HG03095 (cell line): ENCODE data around the gene STAM2.
"Not testable (repeated sequence)": the region's sequence is repeated elsewhere in the genome, so short reads cannot be mapped to it uniquely, and the experiment has no call there.

Experiments
- ATAC-seq: cut with Tn5 transposase; IDR thresholded peaks from one replicate; pipeline ENCODE4 v1.9.1; 2021; ENCODE audit warnings: moderate library complexity; ENCODE audit not compliant: unreplicated experiment

The STAM2 gene

DNA sequence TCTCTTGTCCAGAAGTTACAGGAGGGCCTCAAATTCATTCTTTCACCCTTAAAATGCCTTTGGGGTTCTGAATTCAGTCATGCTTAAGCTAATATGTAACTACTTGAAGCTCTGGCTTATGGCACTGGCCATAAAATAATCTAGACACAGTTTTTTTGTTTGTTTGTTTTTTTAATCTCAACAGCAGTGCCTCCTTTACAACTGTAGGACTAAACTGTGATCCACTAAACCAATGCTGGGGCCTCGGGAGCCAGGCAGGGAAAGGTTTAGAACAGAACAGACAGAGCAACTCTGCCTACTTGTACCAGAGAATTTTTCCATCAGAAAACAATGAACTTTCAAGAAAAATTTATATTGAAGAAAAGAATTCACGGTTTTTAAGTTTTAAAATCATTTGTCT, 1.7 kb downstream of the STAM2 start:
- no peak for ATAC-seq

DNA sequence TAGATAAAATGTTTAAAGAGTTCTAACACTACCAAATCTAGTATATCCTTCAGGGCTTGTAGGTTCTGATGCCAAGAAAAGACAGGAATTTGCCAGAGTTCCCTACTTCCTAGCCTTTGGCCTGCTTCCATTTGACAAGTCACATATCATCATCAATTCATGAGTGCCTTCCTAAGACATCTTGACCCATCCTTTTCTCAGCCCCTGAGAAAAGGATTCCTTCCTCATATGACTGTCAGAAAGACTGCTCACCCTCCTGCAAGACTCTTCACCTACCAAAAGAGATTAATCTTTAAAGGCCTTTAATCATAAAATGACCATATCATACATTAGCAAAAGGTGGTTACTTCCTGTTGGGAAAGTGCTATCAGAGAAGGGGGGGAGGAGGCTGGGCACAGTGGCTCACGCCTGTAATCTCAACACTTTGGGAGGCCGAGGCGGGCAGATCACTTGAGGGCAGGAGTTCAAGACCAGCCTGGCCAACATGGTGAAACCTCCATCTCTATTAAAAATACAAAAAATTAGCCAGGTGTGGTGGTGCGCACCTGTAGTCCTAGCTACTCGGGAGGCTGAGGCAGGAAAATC, 3.3 kb downstream of the STAM2 start:
- not testable (repeated sequence) for ATAC-seq

DNA sequence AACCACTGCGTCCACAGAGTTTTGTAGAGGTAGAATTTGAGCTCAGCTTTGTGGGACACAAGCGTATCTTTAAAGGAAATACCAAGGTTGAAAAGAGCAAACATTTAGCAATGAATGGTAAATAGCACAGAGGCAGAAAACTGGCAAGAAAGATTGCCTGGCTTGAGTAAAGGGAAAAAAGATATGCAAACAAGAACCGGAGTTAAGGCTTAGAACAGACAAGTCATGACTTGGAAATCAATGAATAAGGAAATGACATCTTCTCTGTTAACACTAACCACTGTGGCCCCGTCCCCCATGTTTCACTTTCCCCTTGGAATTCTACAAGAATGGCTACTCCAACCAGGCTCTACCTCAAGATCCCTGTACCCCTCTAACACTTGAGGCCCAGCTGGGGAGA, 3.8 kb downstream of the STAM2 start:
- no peak for ATAC-seq

DNA sequence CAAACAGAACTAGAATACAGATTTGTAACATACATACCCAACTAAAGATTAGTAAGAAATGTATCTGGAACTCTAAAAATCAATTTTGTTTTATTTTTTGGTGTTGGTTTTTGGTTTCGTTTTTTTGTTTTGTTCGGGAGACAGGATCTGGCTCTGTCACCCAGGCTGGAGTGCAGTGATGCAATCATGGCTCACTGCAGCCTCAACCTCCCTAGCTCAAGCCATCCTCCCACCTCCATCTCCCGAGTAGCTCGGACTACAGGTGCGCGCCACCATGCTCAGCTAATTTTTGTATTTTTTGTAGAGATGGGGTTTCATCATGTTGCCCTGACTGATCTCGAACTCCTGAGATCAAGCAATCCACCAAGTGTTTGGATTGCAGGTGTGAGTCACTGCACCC, 6.4 kb downstream of the STAM2 start:
- ATAC-seq: not testable (repeated sequence)

DNA sequence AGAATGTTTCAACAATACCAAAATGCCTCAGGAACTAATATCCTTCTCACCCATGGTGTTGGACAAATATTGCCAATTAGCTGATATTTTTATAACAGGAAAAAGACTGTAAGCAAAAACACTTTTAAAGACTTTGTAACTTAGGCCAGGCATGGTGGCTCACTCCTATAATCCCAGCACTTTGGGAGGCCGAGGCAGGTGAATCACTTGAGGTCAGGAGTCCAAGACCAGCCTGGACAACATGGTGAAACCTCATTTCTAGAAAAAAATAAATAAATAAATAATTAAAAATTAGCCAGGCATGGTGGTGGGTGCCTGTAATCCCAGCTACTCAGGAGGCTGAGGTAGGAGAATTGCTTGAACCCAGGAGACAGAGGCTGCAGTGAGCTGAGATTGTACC, 8.1 kb downstream of the STAM2 start:
- not testable (repeated sequence) for ATAC-seq

DNA sequence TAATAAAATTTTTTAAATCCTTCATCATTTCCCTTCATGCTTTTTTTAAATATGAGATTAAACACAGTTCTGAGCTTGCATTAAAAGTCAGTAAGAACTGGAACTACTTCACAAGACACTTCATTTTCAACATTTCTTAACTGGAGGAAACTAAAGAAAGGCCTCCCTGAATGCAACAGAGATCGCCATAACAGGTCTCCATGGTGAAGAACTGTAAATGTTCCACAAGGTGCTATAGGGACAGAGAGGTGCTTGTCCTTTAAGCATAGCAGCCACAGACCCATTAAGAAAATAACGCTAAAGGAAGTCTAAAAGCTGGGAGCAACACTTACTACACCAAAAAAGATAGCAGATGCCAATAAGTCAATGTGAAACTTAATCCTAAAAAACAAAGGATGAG, 8.5 kb downstream of the STAM2 start:
- ATAC-seq: no peak

DNA sequence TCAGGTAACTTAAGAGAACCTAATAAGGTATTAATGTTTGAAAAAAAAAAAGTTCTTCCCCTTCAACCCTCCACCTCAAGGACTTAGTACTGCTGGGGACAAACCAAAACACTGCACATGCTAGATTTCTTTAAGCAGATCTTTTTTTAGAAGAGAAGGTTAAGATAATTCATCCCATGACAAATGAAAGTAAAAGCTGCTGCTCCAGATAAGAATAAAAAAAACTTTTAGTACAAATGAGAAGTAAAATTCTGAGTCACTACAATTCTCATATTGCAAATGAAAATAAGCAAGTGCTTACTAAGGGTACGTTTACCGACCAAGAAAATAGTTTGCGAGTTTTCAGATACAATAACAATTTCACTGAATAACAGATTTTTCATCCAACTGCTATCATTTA, 8.9 kb downstream of the STAM2 start:
- peak; percentile 83 for ATAC-seq

DNA sequence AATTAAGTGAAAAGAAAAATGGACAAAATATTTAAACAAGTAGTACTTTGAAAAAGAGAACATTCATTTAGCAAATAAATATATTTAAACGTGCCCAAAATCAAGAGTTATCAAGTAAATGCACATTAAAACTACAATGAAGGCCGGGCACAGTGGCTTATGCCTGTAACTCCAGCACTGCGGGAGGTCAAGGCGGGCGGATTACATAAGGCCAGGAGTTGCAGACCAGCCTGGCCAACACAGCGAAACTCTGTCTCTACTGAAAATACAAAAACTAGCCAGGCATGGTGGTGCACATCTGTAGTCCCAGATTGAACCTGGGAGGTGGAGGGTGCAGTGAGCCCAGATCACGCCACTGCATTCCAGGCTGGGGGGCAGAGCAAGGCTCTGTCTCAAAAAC, 9.8 kb downstream of the STAM2 start:
- no peak for ATAC-seq

DNA sequence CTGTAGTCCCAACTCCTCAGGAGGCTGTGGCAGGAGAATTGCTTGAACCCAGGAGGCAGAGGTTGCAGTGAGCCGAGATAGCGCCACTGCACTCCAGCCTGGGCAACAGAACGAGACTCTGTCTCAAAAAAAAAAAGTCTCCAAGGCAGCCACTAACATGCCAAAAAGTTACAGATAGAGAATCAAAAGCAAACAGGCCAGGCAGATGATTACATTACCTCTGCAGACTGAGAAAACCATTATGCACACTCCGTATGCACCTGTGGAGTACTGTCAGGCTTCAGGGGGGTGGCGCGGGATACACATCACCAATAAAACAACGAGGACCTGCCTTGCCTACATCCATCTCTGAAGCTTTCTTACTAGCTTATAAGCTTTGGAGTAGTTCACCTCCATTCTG, 10.3 kb downstream of the STAM2 start:
- no peak for ATAC-seq

DNA sequence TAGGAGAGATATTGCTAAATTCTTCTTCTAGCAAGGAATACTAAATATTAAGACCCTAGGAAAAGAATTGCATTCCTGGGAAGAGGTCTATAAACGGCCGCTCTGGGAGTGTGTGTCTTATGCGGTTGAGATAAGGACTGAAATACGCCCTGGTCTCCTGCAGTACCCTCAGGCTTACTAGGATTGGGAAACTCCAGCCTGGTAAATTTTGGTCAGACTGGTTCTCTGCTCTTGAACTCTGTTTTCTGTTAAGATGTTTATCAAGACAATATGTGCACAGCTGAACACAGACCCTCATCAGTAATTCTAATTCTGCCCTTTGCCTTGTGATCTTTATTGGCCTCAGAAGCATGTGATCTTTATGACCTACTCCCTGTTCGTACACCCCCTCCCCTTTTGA, 11.9 kb downstream of the STAM2 start:
- not testable (repeated sequence) for ATAC-seq

DNA sequence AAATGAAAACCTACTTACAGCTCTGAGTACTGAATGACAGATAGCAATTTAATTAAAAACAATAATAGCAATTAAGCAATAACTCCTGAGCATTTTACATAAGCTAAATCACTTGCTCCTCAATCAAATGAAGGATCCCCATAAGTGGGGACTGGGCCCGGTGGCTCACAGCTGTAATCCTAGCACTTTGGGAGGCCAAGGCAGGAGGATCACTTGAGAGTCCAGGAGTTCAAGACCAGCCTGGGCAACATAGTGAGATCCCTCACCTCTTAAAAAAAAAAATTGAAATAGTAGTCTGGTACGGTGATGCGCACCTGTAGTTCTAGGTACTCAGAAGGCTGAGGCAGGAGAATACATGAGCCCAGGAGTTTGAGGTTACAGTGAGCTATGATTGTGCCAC, 13.4 kb downstream of the STAM2 start:
- no peak for ATAC-seq

DNA sequence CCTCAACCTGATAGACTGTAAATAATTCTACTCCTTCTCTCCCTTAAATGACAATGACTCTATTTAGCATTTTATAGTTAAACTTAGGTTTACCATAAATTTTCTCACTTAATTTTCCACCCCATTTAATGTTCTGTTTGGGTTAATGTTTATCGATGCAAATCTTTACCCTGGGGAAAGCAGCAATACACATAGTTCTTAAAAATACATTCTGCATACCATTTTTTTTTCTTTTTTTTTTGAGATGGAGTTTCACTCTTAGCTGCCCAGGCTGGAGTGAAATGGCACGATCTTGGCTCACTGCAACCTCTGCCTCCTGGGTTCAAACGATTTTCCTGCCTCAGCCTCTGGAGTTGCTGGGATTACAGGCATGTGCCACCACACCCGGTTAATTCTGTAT, 14.0 kb downstream of the STAM2 start:
- ATAC-seq: no peak

DNA sequence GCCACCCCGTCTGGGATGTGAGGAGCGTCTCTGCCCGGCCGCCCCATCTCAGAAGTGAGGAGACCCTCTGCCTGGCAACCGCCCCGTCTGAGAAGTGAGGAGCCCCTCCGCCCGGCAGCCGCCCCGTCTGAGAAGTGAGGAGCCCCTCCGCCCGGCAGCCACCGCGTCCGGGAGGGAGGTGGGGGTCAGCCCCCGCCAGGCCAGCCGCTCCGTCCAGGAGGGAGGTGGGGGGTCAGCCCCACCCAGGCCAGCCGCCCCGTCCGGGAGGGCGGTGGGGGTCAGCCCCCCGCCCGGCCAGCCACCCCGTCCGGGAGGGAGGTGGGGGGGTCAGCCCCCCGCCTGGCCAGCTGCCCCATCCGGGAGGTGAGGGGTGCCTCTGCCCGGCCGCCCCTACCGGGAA, 15.2 kb downstream of the STAM2 start:
- not testable (repeated sequence) for ATAC-seq

DNA sequence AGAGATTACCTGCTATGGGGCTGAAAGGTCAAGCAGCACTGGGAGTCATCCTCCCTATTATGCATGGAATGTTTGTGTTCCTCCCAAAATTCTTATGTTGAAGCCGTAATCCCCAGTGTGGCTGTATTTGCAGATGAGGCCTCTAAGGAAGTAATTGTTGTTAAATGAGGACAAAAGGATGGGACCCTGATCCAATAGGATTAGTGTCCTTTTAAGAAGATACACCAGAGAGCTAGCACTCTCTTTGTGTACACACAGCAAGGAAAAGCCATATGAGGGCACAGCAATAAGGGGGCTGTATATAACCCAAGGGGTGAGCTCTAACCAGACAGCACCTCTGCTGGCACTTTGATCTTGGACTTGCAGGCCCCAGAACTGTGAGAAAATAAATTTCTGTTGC, 18.3 kb downstream of the STAM2 start:
- ATAC-seq: no peak

DNA sequence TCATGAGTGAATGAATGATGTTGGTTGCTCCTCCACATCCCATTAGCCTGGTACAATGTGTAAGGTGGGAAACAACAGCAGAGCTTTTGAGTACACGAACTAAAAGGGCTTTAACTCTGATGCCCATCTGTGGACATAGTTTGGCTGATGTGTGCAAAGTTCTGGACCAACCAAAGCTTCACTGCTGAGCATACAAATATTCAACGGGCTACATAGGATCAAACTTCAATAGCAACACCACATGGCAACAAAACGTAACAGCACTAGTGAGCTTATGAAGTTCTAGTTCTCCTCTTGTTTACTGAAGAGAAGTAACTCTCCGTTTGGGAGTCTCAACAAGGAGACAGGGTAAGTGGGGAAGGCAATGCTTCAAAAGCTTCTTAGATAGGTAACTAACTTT, 20.4 kb downstream of the STAM2 start:
- ATAC-seq: no peak

DNA sequence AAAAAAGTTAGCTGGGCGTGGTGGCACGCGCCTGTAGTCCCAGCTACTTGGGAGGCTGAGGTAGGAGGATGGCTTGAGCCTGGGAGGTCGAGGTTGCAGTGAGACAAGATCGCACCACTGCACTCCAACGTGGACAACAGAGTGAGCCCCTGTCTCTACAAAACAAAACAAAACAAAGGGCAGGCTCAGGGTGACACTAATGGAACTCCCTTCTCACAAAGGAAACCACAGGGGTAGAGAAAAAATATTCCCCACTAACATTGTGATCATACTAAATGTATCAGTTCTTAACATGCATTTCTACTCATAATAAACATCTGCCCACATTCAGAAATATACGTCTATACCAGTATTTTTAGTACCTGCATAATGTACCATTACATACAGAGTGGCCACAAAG, 21.1 kb downstream of the STAM2 start:
- no peak for ATAC-seq

DNA sequence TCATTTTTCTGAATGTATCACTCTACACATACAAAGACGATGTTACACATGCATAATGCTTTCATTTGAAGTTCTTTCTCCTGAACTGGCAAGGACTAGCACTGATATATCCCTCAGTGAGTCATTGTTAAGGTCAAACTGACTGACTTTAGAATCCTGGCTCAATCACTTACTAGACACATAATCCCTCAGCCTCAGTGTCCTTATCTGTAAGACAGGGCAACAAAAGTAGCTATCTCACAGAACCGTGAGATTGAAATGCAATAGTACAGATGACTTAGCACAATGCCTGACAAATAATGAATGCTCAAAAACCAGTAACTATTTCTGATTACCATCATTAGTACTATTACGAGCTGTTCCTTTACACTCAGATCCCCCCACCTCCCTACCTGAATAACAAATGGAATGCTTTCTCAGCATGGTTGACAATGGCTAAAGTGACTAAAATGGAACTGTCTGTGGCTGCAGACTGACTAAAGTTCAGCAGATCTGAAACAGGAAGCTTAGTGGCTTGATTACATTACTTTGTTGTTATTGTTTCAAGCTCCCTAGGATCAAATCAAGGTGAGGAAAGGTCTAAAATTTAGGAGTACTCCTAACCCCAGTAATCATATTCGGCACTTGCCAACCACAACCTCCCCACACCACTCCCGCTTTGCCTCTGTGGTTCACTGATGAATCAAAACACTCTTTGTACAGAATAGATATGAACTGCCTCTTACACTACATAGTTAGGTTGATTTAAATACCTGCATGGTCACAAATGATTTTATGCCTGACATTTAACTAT, 40.9 kb downstream of the STAM2 start:
- peak; percentile 70 for ATAC-seq

DNA sequence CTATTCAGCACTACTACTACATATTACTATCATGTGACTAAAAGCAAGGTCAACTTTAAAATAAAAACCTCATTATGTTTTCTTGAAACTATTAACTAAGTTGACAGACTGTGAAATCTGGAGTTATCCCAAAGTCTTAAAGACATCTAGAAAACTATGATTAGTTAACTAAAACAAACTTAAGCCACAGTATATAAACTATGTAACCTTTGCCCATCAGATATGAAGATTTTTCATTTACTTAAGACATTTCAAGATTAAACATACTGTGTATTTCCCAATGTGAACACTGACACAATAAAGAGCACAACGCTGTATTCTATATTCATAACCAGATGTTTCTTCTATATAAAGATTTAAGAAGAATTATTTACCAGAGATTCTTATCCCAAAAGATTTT, 43.3 kb downstream of the STAM2 start:
- ATAC-seq: no peak

DNA sequence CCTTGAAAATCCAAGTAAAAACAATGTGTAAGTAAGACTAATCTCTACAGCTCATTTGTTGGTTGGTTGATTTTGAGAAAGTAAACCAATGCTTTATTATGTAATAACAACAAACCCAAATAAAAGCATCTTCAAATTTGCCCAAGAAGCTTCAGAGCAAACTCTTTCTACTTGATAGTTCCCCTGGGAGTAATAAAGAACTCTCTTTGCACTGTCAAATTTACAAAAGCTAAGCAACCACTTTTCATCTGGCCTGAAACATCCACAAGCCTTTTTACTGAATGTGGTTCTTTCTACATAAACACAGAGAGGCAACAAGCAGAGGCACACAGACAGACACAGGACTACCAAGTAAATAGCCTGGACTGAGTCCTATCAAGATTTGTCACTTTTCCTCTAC, 47.9 kb downstream of the STAM2 start:
- ATAC-seq: no peak

DNA sequence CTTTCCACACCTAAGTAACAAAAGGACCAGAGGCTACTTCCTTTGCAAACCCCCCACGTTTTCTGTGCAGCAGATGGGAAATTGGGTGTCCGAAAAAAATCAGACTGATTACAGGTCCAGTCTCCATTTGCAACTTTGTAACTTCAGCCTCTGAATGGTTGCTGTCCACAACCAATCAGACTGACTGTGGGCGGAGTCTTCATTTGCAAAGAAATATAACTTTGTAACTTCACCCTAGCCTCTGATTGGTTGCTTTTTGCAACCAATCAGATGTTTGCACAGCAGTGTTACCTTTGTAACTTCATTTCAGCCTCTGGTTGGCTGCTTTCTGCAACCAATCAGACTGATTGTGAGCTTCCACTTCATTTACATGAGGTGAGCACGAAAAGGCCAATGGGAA, 48.9 kb downstream of the STAM2 start:
- no peak for ATAC-seq

DNA sequence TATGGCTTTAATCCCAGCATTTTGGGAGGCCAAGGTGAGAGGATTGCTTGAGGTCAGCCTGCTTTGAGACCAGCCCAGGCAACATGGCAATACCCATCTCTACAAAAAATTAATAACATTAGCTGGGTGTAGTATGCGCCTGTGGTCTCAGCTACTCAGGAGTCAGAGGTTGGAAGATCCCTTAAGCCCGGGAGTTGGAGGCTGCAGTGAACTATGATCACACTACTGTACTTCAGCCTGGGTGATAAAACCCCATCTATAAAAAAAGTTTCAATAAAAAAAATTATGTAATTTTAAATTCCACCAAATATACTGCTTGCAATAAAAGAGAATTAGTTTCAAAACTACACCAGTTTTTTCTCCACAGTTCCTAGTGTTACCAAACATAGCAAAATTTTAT, 53.4 kb downstream of the STAM2 start:
- no peak for ATAC-seq

DNA sequence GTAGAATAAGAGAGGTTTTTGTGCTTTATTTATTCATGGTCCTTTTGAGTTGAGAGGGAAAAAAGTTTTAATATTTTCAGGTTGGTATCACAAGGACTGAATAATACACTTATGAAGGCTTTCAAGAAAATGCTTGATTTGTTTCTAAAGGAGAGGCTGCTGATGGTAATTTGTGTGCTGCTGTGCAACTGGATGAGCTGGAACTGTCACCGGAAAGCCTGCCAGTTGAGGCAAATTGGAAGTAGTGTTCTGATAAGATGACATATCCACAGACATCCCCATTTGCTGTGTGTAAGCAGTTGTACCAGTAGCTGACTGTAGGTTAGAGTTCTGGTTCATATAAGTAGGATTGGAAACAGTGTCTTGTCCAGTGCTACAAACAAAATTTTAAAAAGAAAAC, 55.1 kb downstream of the STAM2 start:
- no peak for ATAC-seq

DNA sequence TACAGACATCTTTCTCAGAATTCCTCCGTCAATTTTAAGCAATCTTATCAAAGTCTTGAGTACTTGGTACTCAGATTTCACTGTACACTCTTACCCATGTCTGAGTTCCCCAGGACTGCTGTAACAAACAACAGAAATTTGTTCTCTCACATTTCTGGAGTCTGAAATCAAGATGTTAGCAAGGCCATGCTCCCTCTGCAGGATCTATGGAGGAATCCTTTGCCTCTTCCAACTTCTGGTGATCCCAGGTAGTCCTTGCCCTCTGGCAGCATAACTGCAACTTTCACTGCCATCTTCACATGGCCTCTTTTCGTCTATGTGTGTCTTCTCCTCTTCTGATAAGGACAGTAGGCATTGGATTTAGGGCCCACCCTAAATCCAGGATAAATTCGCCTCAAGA, 59.6 kb downstream of the STAM2 start:
- ATAC-seq: no peak
